Upper lobe of right lung (tissue), 1 donor: ENCODE measurements around the gene SNX32. TPM values are rescaled to one million over a fixed set of nuclear protein-coding genes. Genes with fewer than 3 reads are reported as not detected.
A peak's percentile ranks its signal among the peaks of the same experiment; 100 is the strongest.

Experiments
- ATAC-seq: fragments of 200-7000 bp; cut with Tn5 transposase; one replicate; pipeline ENCODE4 v1.9.1; 2020; ENCODE audit warnings: mild to moderate bottlenecking, moderate library complexity
- DNase-seq: peaks from one replicate; pipeline ENCODE4 v3.0.0-alpha.2; 2020
- H3K27ac ChIP-seq: fragments of 200-600 bp; one replicate; pipeline ENCODE4 v1.8.0; 2022
- H3K27me3 ChIP-seq: fragments of 200-600 bp; one replicate; pipeline ENCODE4 v1.8.0; 2022; ENCODE audit warnings: mild to moderate bottlenecking
- H3K36me3 ChIP-seq: fragments of 200-600 bp; one replicate; pipeline ENCODE4 v1.8.0; 2022
- H3K4me1 ChIP-seq: fragments of 200-600 bp; one replicate; pipeline ENCODE4 v1.8.0; 2022
- H3K4me3 ChIP-seq: fragments of 200-600 bp; one replicate; pipeline ENCODE4 v1.8.0; 2022; ENCODE audit warnings: mild to moderate bottlenecking
- H3K9me3 ChIP-seq: fragments of 200-600 bp; one replicate; pipeline ENCODE4 v1.8.0; 2022
- CTCF ChIP-seq: fragments of 200-600 bp; IDR thresholded peaks from one replicate; pipeline ENCODE4 v1.8.0; 2022; ENCODE audit warnings: antibody characterized with exemption
- intact Hi-C: fragments of 100-400 bp; cut with DNase I; formaldehyde crosslinking; loops from one replicate; pipeline ENCODE4 v1.11.0; 2022
- total RNA-seq: library from RNA; stranded (reverse); fragmentation: NEBNext Ultra II Directional; extraction: Animal tissue kit (Norgen Biotek cat#: 25700); gene quantifications from one replicate; pipeline ENCODE4 v1.2.1, GENCODE V29; 2021
- donor health status: DM: no; HTN: yes; CAD: no; lungs with severe emphysema.

The SNX32 gene
- total RNA-seq, 1 donor from 2014 or later = not detected

DNA sequence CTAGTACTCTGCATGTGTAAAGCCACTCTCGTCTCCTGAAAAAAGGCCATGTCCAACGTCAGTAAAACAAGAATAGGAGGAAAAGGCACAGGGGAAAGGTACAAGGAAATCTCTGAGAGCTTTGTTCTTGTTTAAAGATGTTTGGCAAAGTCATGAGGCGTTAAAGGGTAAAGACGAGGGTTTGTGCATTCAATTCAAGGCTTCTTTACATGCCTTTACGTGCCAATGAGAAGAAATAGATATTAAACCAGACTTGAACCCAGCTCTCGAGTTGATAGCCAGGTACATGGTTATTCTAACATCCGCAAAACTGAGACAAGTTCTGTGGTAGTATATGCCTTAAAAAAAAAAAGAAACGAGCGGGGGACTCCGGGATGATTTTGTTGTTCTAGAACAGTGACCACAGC, 24.9 kb downstream of the SNX32 start:
- H3K27ac ChIP-seq = peak overlapping the region; percentile 97
- ATAC-seq (no peak), DNase-seq (no peak)
- H3K4me3 ChIP-seq = peak overlapping the region; percentile 98
- H3K9me3 ChIP-seq = no peaks in the 10 kb centered on the region
- TF ChIP-seq CTCF = no peak
- intact Hi-C loops = no loop called here
- H3K36me3 ChIP-seq = peaks cover 47% of the 10 kb centered on the region
- no peaks in the 10 kb centered on the region for H3K27me3 ChIP-seq
- peaks cover 31% of the 10 kb centered on the region for H3K4me1 ChIP-seq

DNA sequence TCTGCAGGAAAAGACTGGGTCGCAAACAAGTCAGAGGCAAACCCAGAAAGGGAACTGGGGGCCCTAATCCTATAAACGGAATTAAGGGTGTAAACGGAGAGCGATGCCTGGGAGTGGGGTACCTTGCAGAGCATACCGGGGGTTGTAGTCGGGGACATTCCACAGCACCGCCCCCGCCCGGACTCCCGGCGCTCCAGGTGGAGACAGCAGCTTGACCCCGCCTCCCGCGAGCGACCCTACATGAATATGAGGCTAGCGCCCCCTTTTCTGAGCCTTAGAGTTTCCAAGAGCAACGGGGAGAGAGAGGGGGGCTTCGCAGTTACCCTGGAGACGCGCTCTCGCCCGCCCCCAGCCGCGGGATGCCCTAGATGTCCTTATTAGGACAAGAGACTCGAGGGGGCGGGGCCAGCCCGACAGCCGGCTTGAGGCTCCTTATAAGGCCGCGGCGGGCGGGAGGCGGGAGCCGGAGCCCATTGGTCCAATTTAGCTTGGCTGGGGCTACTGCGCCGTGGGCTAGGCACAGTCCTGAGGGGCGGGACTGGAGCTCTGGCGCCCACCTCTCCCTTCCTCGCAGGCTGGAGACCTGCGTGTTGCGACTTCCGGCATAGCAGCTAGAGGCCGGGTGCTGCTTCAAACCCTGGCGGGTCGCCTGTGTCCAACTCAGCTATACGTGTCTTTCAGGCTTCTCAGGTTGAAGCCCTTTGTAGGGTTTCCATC, 25.5 kb downstream of the SNX32 start:
- peaks cover 31% of the 10 kb centered on the region for H3K4me1 ChIP-seq
- peak; percentile 99 for DNase-seq
- no peaks in the 10 kb centered on the region for H3K9me3 ChIP-seq
- peak; percentile 72 for ATAC-seq
- H3K4me3 ChIP-seq = peak overlapping the region; percentile 98
- no peaks in the 10 kb centered on the region for H3K27me3 ChIP-seq
- H3K27ac ChIP-seq = peak overlapping the region; percentile 97
- peak; percentile 29 for TF ChIP-seq CTCF
- peaks cover 47% of the 10 kb centered on the region for H3K36me3 ChIP-seq
- intact Hi-C loops = no loop called here

- H3K27ac ChIP-seq = peak overlapping the region; percentile 97
- peaks cover 47% of the 10 kb centered on the region for H3K36me3 ChIP-seq
- H3K4me1 ChIP-seq = peaks cover 31% of the 10 kb centered on the region
- intact Hi-C loops = no loop called here
- ATAC-seq (no peak), DNase-seq (no peak)
- H3K27me3 ChIP-seq = no peaks in the 10 kb centered on the region
- TF ChIP-seq CTCF = no peak
- H3K4me3 ChIP-seq = peak overlapping the region; percentile 98
- H3K9me3 ChIP-seq = no peaks in the 10 kb centered on the region
Measured at GRCh38 chr11:65859812-65860277, 26.1 kb downstream of the SNX32 start.

- intact Hi-C loops = no loop called here
- Histone ChIP-seq H3K36me3 (peaks cover 47% of the 10 kb centered on the region), H3K4me1 (peaks cover 31% of the 10 kb centered on the region), H3K4me3 (peak within 1 kb of the TSS; percentile 98), H3K9me3 (no peaks in the 10 kb centered on the region), H3K27me3 (no peaks in the 10 kb centered on the region), H3K27ac (peak within 1 kb of the TSS; percentile 97)
- TF ChIP-seq CTCF = peak; percentile 92
- ATAC-seq = peak; percentile 73
- peak; percentile 98 for DNase-seq
Measured at GRCh38 chr11:65860278-65861164, 26.8 kb downstream of the SNX32 start, which contains the start of gene MUS81. Gene MUS81 (plus strand): TSS chr11:65860433. CDS start chr11:65860754, 321 bp downstream.

DNA sequence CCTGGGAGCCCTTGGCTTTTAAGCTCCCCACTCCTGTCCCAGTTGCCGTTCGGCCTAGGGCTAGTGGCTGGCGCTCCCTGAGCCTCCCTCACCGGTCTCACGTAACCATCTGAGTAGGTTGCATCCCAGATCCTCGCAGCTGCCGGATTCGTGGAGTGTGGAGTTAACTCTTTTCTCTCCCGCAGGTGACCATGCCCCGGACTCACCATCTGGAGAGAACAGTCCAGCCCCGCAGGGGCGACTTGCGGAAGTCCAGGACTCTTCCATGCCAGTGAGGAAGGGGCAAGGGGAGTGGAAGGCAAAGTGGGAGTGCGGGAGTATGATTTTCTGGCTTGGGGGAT, 27.4 kb downstream of the SNX32 start:
- TF ChIP-seq CTCF = no peak
- no peak for DNase-seq
- Histone ChIP-seq H3K27me3 (no peaks in the 10 kb centered on the region), H3K27ac (peak overlapping the region; percentile 97), H3K4me1 (peaks cover 27% of the 10 kb centered on the region), H3K9me3 (no peaks in the 10 kb centered on the region), H3K4me3 (peak overlapping the region; percentile 98), H3K36me3 (peaks cover 47% of the 10 kb centered on the region)
- intact Hi-C loops = no loop called here
- no peak for ATAC-seq
